ENCODE data around the gene DYNC1I2. TPM values are rescaled to one million over a fixed set of nuclear protein-coding genes. Genes with fewer than 3 reads are reported as not detected.

The DYNC1I2 gene
- polyA plus RNA-seq, 3 donors = 30.8 to 39.1 (median 32.2) TPM

GRCh38 chr2:171729952-171730317 lies 42.7 kb downstream of the DYNC1I2 start:
- Histone ChIP-seq H3K27ac (ENCODE audit: low read depth in 1 of 2, low read length in 2 of 2) (no peak overlapping the region), H3K4me1 (ENCODE audit: control insufficient read depth in 1 of 2, insufficient read depth in 2 of 2, low read length in 2 of 2) (no peaks in the 10 kb centered on the region), H3K27me3 (ENCODE audit: control insufficient read depth in 2 of 2, insufficient read depth in 2 of 2, low read length in 2 of 2) (no peaks in the 10 kb centered on the region), H2AFZ (ENCODE audit: insufficient read depth, low read depth, low read length, poor library complexity, severe bottlenecking) (no peak overlapping the region), H3K4me2 (replicated peaks; ENCODE audit: extremely low read depth, low read length, poor library complexity, severe bottlenecking) (no peak overlapping the region), H3K36me3 (replicated peaks in 1 of 2; ENCODE audit: control insufficient read depth in 1 of 2, insufficient read depth in 2 of 2, low read length in 2 of 2) (peaks cover 92 to 100% of the 10 kb centered on the region in 2 donors), H3K4me3 (replicated peaks in 1 of 3; ENCODE audit: low read depth in 2 of 3, low read length in 3 of 3) (no peak overlapping the region), H3K9ac (ENCODE audit: insufficient read depth, low read length, poor library complexity, severe bottlenecking) (no peak overlapping the region), H3K79me2 (ENCODE audit: insufficient read depth, low read length) (no peaks in the 10 kb centered on the region), H4K20me1 (ENCODE audit: insufficient read depth, low read length) (no peaks in the 10 kb centered on the region), H3K9me3 (replicated peaks in 1 of 2; ENCODE audit: control insufficient read depth in 1 of 2, insufficient read depth in 1 of 2, low read length in 2 of 2) (no peaks in the 10 kb centered on the region)
- no peak for DNase-seq
- 87% methylated on average over 3 of the region's 3 CpGs for WGBS (ENCODE audit: insufficient coverage)
- peaks cover 83 to 90% of the 10 kb centered on the region in 2 donors for H3K36me3 Mint-ChIP-seq
- H3K27me3 Mint-ChIP-seq (ENCODE audit: low read depth in 3 of 3) = no peaks in the 10 kb centered on the region
- no peak overlapping the region for H3K27ac Mint-ChIP-seq
- TF ChIP-seq CTCF (IDR thresholded peaks at IDR 0.05) = no peak
- no peaks in the 10 kb centered on the region for H3K4me1 Mint-ChIP-seq
- no peak overlapping the region for H3K4me3 Mint-ChIP-seq
- H3K9me3 Mint-ChIP-seq = no peaks in the 10 kb centered on the region
- intact Hi-C loops (cut with micrococcal nuclease) = no loop called here

- Histone ChIP-seq H3K79me2 (ENCODE audit: insufficient read depth, low read length) (no peaks in the 10 kb centered on the region), H4K20me1 (ENCODE audit: insufficient read depth, low read length) (no peaks in the 10 kb centered on the region), H3K4me3 (replicated peaks in 1 of 3; ENCODE audit: low read depth in 2 of 3, low read length in 3 of 3) (no peak overlapping the region), H2AFZ (ENCODE audit: insufficient read depth, low read depth, low read length, poor library complexity, severe bottlenecking) (no peak overlapping the region), H3K36me3 (replicated peaks in 1 of 2; ENCODE audit: control insufficient read depth in 1 of 2, insufficient read depth in 2 of 2, low read length in 2 of 2) (peaks cover 69 to 94% of the 10 kb centered on the region in 2 donors), H3K9me3 (replicated peaks in 1 of 2; ENCODE audit: control insufficient read depth in 1 of 2, insufficient read depth in 1 of 2, low read length in 2 of 2) (no peaks in the 10 kb centered on the region), H3K4me2 (replicated peaks; ENCODE audit: extremely low read depth, low read length, poor library complexity, severe bottlenecking) (no peak overlapping the region), H3K4me1 (ENCODE audit: control insufficient read depth in 1 of 2, insufficient read depth in 2 of 2, low read length in 2 of 2) (no peaks in the 10 kb centered on the region), H3K9ac (ENCODE audit: insufficient read depth, low read length, poor library complexity, severe bottlenecking) (no peak overlapping the region), H3K27ac (ENCODE audit: low read depth in 1 of 2, low read length in 2 of 2) (no peak overlapping the region), H3K27me3 (ENCODE audit: control insufficient read depth in 2 of 2, insufficient read depth in 2 of 2, low read length in 2 of 2) (no peaks in the 10 kb centered on the region)
- no peak for TF ChIP-seq CTCF (IDR thresholded peaks at IDR 0.05)
- H3K4me3 Mint-ChIP-seq = no peak overlapping the region
- intact Hi-C loops (cut with micrococcal nuclease) = no loop called here
- H3K9me3 Mint-ChIP-seq = no peaks in the 10 kb centered on the region
- no peaks in the 10 kb centered on the region for H3K4me1 Mint-ChIP-seq
- peaks cover 70 to 89% of the 10 kb centered on the region in 2 donors for H3K36me3 Mint-ChIP-seq
- H3K27ac Mint-ChIP-seq = no peak overlapping the region
- H3K27me3 Mint-ChIP-seq (ENCODE audit: low read depth in 3 of 3) = no peaks in the 10 kb centered on the region
- no CpG with 5 or more reads among the region's 4 CpGs for WGBS (ENCODE audit: insufficient coverage)
- no peak for DNase-seq
These were observed 48.9 kb downstream of the DYNC1I2 start for GRCh38 chr2:171735991-171736710.

All from CD14-positive monocyte (primary cell).